HEK293T (cell line): ENCODE measurements around the gene JADE3.

ENCODE experiments used
- CTCF ChIA-PET: fragments of 350-600 bp; formaldehyde crosslinking; extraction: SDS; loops from one replicate; lab custom pipeline; 2021; ENCODE audit warnings: antibody characterized with exemption, inconsistent platforms; lab: Yijun Ruan, JAX
- POLR2A ChIA-PET: fragments of 350-600 bp; formaldehyde crosslinking; extraction: SDS; loops from one replicate; lab custom pipeline; 2020; ENCODE audit warnings: antibody characterized with exemption, inconsistent platforms; lab: Yijun Ruan, JAX
- DNase-seq: peaks from one replicate; pipeline ENCODE4 v3.0.0; 2012; ENCODE audit warnings: mixed read lengths; ENCODE audit errors: extremely low spot score
- ARNT ChIP-seq: fragments of 450-650 bp; IDR thresholded peaks from 2 replicates; pipeline ENCODE4 v1.6.1; 2017; ENCODE audit warnings: mild to moderate bottlenecking
- BHLHE40 ChIP-seq: fragments of 450-650 bp; IDR thresholded peaks from 2 replicates; pipeline ENCODE4 v1.6.1; 2016; ENCODE audit warnings: mild to moderate bottlenecking, moderate library complexity, borderline replicate concordance
- CTBP1 ChIP-seq: fragments of 450-650 bp; IDR thresholded peaks from 2 replicates; pipeline ENCODE4 v1.6.1; 2016; ENCODE audit warnings: borderline replicate concordance
- ELF4 ChIP-seq: fragments of 450-650 bp; IDR thresholded peaks from 2 replicates; pipeline ENCODE4 v1.6.1; 2017; ENCODE audit warnings: antibody characterized with exemption
- FOXA1 ChIP-seq: fragments of 450-650 bp; IDR thresholded peaks from 2 replicates; pipeline ENCODE4 v1.6.1; 2016; ENCODE audit warnings: mild to moderate bottlenecking
- FOXK2 ChIP-seq: fragments of 450-650 bp; IDR thresholded peaks from 2 replicates; pipeline ENCODE4 v1.6.1; 2016; ENCODE audit warnings: mild to moderate bottlenecking
- FOXM1 ChIP-seq: fragments of 450-650 bp; IDR thresholded peaks from 2 replicates; pipeline ENCODE4 v1.6.1; 2017; ENCODE audit warnings: mild to moderate bottlenecking, borderline replicate concordance
- HDGF ChIP-seq: fragments of 450-650 bp; IDR thresholded peaks from 2 replicates; pipeline ENCODE4 v1.6.1; 2017; ENCODE audit warnings: antibody characterized with exemption, borderline replicate concordance
- L3MBTL2 ChIP-seq: fragments of 450-650 bp; conservative IDR thresholded peaks from 2 replicates; pipeline ENCODE4 v1.6.1; 2016; ENCODE audit warnings: mild to moderate bottlenecking
- LEF1 ChIP-seq: fragments of 450-650 bp; IDR thresholded peaks from 2 replicates; pipeline ENCODE4 v1.6.1; 2017; ENCODE audit warnings: mild to moderate bottlenecking, borderline replicate concordance
- NFRKB ChIP-seq: fragments of 450-650 bp; IDR thresholded peaks from 2 replicates; pipeline ENCODE4 v1.6.1; 2016; ENCODE audit warnings: mild to moderate bottlenecking, moderate library complexity
- PKNOX1 ChIP-seq: fragments of 450-650 bp; IDR thresholded peaks from 2 replicates; pipeline ENCODE4 v1.6.1; 2016
- SP1 ChIP-seq: fragments of 450-650 bp; IDR thresholded peaks from 2 replicates; pipeline ENCODE4 v1.6.1; 2017
- SUZ12 ChIP-seq: fragments of 450-650 bp; IDR thresholded peaks from 2 replicates; pipeline ENCODE4 v1.6.1; 2016; ENCODE audit warnings: mild to moderate bottlenecking
- TARDBP ChIP-seq: fragments of 450-650 bp; IDR thresholded peaks from 2 replicates; pipeline ENCODE4 v1.6.1; 2016
- ZNF384 ChIP-seq: fragments of 450-650 bp; IDR thresholded peaks from 2 replicates; pipeline ENCODE4 v1.6.1; 2016

The JADE3 gene

DNA sequence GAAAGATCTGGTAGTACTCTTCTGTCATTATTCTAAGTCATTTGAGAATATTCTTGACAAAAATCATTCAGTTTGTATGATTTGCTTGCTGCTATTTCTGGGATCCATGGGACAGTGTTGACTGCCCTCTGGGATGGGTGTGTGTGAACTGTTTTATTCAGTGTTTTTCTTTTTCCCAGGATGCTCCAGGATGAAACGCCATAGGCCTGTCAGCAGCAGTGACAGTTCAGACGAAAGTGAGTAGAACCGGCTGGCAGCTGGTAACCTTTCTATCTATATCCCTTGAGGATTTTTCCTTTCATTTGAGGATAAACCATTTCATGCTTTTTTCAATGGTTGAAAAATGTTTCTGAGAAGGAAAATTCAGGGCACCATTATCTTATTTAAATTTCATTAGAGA lies 72.5 kb downstream of the JADE3 start:
- TF ChIP-seq PKNOX1 (no peak), SUZ12 (no peak)
- ChIA-PET CTCF (no interaction called here), POLR2A (no interaction called here)
- no peak for DNase-seq

DNA sequence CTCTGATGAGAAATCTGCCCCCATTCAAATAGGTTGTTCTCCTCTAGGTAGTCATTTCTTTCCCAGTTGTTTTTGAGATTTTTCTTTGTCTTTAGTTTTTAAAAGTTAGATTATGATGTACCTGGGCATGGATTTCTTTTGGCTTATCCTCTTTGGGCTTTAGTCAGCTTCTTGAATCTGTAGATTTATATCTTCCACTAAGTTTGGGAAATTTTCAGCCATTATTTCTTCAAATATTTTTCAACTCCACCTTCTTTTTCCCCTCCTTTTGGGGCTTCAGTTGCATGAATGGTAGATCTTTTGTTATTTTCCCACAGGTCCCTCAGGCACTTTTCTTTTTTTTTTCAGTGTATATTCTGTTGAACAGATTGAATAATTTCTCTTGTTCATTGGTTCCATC lies 77.3 kb downstream of the JADE3 start:
- no peak for TF ChIP-seq SUZ12
- TF ChIP-seq PKNOX1 = no peak
- no peak for TF ChIP-seq ARNT
- TF ChIP-seq HDGF = no peak
- TF ChIP-seq FOXK2 = no peak
- TF ChIP-seq CTBP1 = no peak
- TF ChIP-seq NFRKB = no peak
- no peak for TF ChIP-seq FOXM1
- no peak for TF ChIP-seq FOXA1
- TF ChIP-seq ZNF384 = no peak
- POLR2A ChIA-PET = no interaction called here

GRCh38 chrX:46991664-46992063 lies 79.4 kb downstream of the JADE3 start:
- TF ChIP-seq FOXM1 = no peak
- no peak for TF ChIP-seq PKNOX1
- no peak for TF ChIP-seq SP1
- no peak for TF ChIP-seq CTBP1
- no peak for TF ChIP-seq FOXA1
- no peak for TF ChIP-seq FOXK2
- no peak for TF ChIP-seq ELF4
- TF ChIP-seq BHLHE40 = no peak
- no peak for TF ChIP-seq TARDBP
- no peak for TF ChIP-seq ZNF384
- no peak for TF ChIP-seq ARNT
- no peak for TF ChIP-seq SUZ12
- TF ChIP-seq L3MBTL2 = no peak
- ChIA-PET POLR2A (no interaction called here), CTCF (no interaction called here)
- DNase-seq = no peak

More for the DNA sequence above, 77.3 kb downstream of the JADE3 start:
- CTCF ChIA-PET = no interaction called here
- no peak for DNase-seq

GRCh38 chrX:46992070-46992469 lies 79.8 kb downstream of the JADE3 start:
- ChIA-PET POLR2A (no interaction called here), CTCF (no interaction called here)
- TF ChIP-seq NFRKB = no peak
- no peak for TF ChIP-seq ZNF384
- no peak for TF ChIP-seq SP1
- no peak for TF ChIP-seq CTBP1
- no peak for TF ChIP-seq FOXK2
- TF ChIP-seq ELF4 = no peak
- no peak for TF ChIP-seq BHLHE40
- no peak for TF ChIP-seq ARNT
- no peak for TF ChIP-seq LEF1
- DNase-seq = no peak

DNA sequence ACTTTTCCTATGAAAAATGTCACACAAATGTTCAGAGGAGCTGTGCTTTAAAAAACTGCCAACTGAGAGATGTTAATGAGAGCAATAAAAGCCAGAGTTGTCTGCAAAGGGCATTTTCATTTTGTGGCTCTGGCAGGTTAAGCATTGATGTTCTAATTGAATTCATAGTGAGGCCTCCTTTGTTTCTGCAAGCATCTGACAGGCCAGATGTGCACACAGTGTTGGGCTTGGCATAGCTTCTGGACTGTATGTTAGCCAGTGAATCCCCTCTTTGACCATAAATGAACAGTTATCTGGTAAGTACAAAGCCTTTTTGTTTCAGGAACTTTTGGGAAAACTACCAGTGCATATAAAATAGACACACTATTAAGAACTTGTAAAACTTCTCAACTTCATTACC lies 81.9 kb downstream of the JADE3 start:
- no peak for DNase-seq
- ChIA-PET POLR2A (no interaction called here), CTCF (interaction anchor here (0.8 kb wide), 1 partner anchor 36 kb away, joined by 4 read pairs; no protein-coding TSS in a partner anchor)
- no peak for TF ChIP-seq L3MBTL2
- no peak for TF ChIP-seq SUZ12
- TF ChIP-seq ELF4 = no peak

- ChIA-PET CTCF (no interaction called here), POLR2A (no interaction called here)
- no peak for DNase-seq
- TF ChIP-seq SP1 (no peak), BHLHE40 (no peak), NFRKB (no peak), HDGF (no peak), TARDBP (no peak), ZNF384 (no peak), ARNT (no peak), SUZ12 (no peak), FOXM1 (no peak), L3MBTL2 (no peak), FOXA1 (no peak), CTBP1 (no peak), LEF1 (no peak), PKNOX1 (no peak), ELF4 (no peak), FOXK2 (no peak)
Observed at GRCh38 chrX:47012131-47012530, 99.9 kb downstream of the JADE3 start.

- ChIA-PET CTCF (no interaction called here), POLR2A (interaction anchor here (0.7 kb wide), 1 partner anchor 482 kb away, joined by 4 read pairs; no protein-coding TSS in a partner anchor)
- DNase-seq = no peak
- no peak for TF ChIP-seq SUZ12
- TF ChIP-seq SP1 = no peak
- no peak for TF ChIP-seq CTBP1
- no peak for TF ChIP-seq TARDBP
- TF ChIP-seq ELF4 = no peak
- TF ChIP-seq NFRKB = no peak
- TF ChIP-seq BHLHE40 = no peak
- TF ChIP-seq HDGF = no peak
- no peak for TF ChIP-seq FOXA1
- TF ChIP-seq ZNF384 = no peak
- no peak for TF ChIP-seq ARNT
- TF ChIP-seq FOXM1 = no peak
- no peak for TF ChIP-seq L3MBTL2
- TF ChIP-seq FOXK2 = no peak
Observed at GRCh38 chrX:47026198-47026597, 114.0 kb downstream of the JADE3 start.
